NT2/D1 (cell line): Measurements from ENCODE around the gene PELI2.

Experiments
- DNase-seq: peaks from one replicate; pipeline ENCODE4 v3.0.0-alpha.2; 2011; ENCODE audit warnings: low read depth, low spot score
- H3K27me3 ChIP-seq: 2 replicates; pipeline ENCODE4 v1.6.0; 2011; ENCODE audit warnings: mild to moderate bottlenecking; ENCODE audit not compliant: insufficient read length, insufficient read depth
- H3K36me3 ChIP-seq: 2 replicates; pipeline ENCODE4 v1.6.1; 2011; ENCODE audit warnings: mild to moderate bottlenecking, low read length, mixed read lengths; ENCODE audit not compliant: insufficient read depth, insufficient read length
- H3K4me1 ChIP-seq: 2 replicates; pipeline ENCODE4 v1.5.1; 2011; ENCODE audit not compliant: insufficient read depth, insufficient read length
- H3K4me3 ChIP-seq: 2 replicates; pipeline ENCODE4 v1.5.1; 2011; ENCODE audit warnings: low read depth; ENCODE audit not compliant: insufficient read length
- H3K9ac ChIP-seq: 2 replicates; pipeline ENCODE4 v1.6.0; 2011; ENCODE audit warnings: low read depth; ENCODE audit not compliant: insufficient read length
- H3K9me3 ChIP-seq: 2 replicates; pipeline ENCODE4 v1.5.1; 2011; ENCODE audit warnings: mild to moderate bottlenecking, low read length; ENCODE audit not compliant: insufficient read depth
- SUZ12 ChIP-seq: IDR thresholded peaks from 2 replicates; pipeline ENCODE4 v1.6.1; 2011; ENCODE audit not compliant: insufficient read length, insufficient read depth; ENCODE audit errors: extremely low read depth
- YY1 ChIP-seq: IDR thresholded peaks from 2 replicates; pipeline ENCODE4 v1.6.1; 2011; ENCODE audit not compliant: insufficient read length, insufficient read depth
- ZNF274 ChIP-seq: IDR thresholded peaks from 2 replicates; pipeline ENCODE4 v1.6.1; 2011; ENCODE audit warnings: mild to moderate bottlenecking, low read depth, low read length

PELI2 gene

GRCh38 chr14:56107615-56108014, 10.6 kb upstream of the PELI2 start:
- Histone ChIP-seq H3K4me1 (no peaks in the 10 kb centered on the region), H3K4me3 (no peak overlapping the region), H3K9ac (no peak overlapping the region), H3K27me3 (no peaks in the 10 kb centered on the region), H3K9me3 (no peaks in the 10 kb centered on the region), H3K36me3 (no peaks in the 10 kb centered on the region)
- DNase-seq: no peak
- TF ChIP-seq ZNF274: no peak
- TF ChIP-seq YY1: no peak
- TF ChIP-seq SUZ12: no peak

- Histone ChIP-seq H3K9me3 (no peaks in the 10 kb centered on the region), H3K4me3 (no peak overlapping the region), H3K4me1 (no peaks in the 10 kb centered on the region), H3K36me3 (no peaks in the 10 kb centered on the region), H3K27me3 (no peaks in the 10 kb centered on the region), H3K9ac (no peak overlapping the region)
- TF ChIP-seq YY1 (no peak), ZNF274 (no peak), SUZ12 (no peak)
- no peak for DNase-seq
Observed at GRCh38 chr14:56108057-56108456, 10.2 kb upstream of the PELI2 start.

GRCh38 chr14:56112781-56113180, 5.4 kb upstream of the PELI2 start:
- TF ChIP-seq ZNF274: no peak
- TF ChIP-seq YY1: no peak
- TF ChIP-seq SUZ12: no peak
- Histone ChIP-seq H3K36me3 (no peaks in the 10 kb centered on the region), H3K27me3 (no peaks in the 10 kb centered on the region), H3K9ac (no peak overlapping the region), H3K4me1 (no peaks in the 10 kb centered on the region), H3K9me3 (no peaks in the 10 kb centered on the region), H3K4me3 (no peak overlapping the region)
- no peak for DNase-seq

- H3K36me3 ChIP-seq: no peaks in the 10 kb centered on the region
- TF ChIP-seq SUZ12: no peak
- no peak for TF ChIP-seq YY1
- no peak for TF ChIP-seq ZNF274
- no peaks in the 10 kb centered on the region for H3K9me3 ChIP-seq
- no peak overlapping the region for H3K4me3 ChIP-seq
- H3K27me3 ChIP-seq: peaks cover 14% of the 10 kb centered on the region
- DNase-seq: no peak
- no peak overlapping the region for H3K9ac ChIP-seq
- H3K4me1 ChIP-seq: no peaks in the 10 kb centered on the region
Observed at GRCh38 chr14:56115334-56115870, 2.8 kb upstream of the PELI2 start.

GRCh38 chr14:56115976-56116893, 2.0 kb upstream of the PELI2 start:
- Histone ChIP-seq H3K27me3 (peaks cover 22% of the 10 kb centered on the region), H3K4me3 (no peak overlapping the region), H3K36me3 (no peaks in the 10 kb centered on the region), H3K9ac (no peak overlapping the region), H3K9me3 (no peaks in the 10 kb centered on the region), H3K4me1 (no peaks in the 10 kb centered on the region)
- TF ChIP-seq YY1: no peak
- TF ChIP-seq ZNF274: no peak
- TF ChIP-seq SUZ12: no peak
- DNase-seq: no peak

GRCh38 chr14:56118611-56119181, 485 bp downstream of the PELI2 start:
- TF ChIP-seq YY1: no peak
- no peak for TF ChIP-seq ZNF274
- TF ChIP-seq SUZ12: no peak
- Histone ChIP-seq H3K36me3 (no peaks in the 10 kb centered on the region), H3K9me3 (no peaks in the 10 kb centered on the region), H3K4me1 (no peaks in the 10 kb centered on the region), H3K9ac (peak overlapping the region; percentile 81), H3K4me3 (peak overlapping the region; percentile 61), H3K27me3 (peaks cover 27% of the 10 kb centered on the region)
- no peak for DNase-seq
